ENCODE measurements around the gene QRFP.

QRFP gene

DNA sequence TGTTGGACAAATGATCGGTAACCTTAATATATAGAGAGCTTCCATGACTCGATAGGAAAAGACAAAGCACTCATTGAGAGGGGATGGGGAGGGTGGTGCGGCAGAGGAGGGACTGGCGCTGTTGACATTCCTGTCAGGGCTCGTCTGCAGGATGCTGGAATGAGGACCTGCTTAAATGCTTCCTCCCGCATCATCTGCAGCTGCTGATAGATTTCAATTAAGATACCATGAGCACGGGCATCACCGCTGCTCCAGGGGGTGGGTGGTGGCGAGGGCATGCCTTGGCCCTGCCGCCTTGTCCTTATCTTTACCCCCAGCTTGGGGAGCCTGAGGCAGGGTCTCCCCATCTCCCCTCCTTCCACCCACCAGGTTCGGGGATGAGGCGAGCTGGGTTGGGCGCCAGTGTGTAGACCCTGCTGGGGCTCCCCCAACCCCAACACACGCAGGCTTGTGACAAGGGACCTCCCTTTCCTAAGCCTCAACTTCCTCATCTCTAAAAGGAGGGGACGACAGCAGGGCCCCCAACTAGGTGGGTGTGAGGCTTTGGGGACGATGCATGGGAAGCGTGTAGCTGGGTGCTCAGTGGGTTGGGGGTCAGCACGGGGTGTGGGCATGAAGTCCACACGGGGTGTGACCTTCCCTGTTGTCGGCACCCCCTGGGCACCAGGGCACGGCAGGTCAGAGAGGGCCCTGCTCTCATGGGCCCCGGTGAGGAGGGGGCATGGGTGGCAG lies 11.7 kb upstream of the QRFP start (continued):
- TF ChIP-seq, protein P1, sequence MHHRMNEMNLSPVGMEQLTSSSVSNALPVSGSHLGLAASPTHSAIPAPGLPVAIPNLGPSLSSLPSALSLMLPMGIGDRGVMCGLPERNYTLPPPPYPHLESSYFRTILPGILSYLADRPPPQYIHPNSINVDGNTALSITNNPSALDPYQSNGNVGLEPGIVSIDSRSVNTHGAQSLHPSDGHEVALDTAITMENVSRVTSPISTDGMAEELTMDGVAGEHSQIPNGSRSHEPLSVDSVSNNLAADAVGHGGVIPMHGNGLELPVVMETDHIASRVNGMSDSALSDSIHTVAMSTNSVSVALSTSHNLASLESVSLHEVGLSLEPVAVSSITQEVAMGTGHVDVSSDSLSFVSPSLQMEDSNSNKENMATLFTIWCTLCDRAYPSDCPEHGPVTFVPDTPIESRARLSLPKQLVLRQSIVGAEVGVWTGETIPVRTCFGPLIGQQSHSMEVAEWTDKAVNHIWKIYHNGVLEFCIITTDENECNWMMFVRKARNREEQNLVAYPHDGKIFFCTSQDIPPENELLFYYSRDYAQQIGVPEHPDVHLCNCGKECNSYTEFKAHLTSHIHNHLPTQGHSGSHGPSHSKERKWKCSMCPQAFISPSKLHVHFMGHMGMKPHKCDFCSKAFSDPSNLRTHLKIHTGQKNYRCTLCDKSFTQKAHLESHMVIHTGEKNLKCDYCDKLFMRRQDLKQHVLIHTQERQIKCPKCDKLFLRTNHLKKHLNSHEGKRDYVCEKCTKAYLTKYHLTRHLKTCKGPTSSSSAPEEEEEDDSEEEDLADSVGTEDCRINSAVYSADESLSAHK (tag by site-specific recombination; IDR thresholded peaks at IDR 0.05), result no peak
- no peak for TF ChIP-seq SP7 (tag by site-specific recombination; IDR thresholded peaks at IDR 0.05)
- peak; percentile 68 for TF ChIP-seq ZNF341 (tag by site-specific recombination; IDR thresholded peaks at IDR 0.05; ENCODE audit: low read depth)
- no peak for TF ChIP-seq ZBTB17 (tag by site-specific recombination; IDR thresholded peaks at IDR 0.05)
- TF ChIP-seq, protein P2, sequence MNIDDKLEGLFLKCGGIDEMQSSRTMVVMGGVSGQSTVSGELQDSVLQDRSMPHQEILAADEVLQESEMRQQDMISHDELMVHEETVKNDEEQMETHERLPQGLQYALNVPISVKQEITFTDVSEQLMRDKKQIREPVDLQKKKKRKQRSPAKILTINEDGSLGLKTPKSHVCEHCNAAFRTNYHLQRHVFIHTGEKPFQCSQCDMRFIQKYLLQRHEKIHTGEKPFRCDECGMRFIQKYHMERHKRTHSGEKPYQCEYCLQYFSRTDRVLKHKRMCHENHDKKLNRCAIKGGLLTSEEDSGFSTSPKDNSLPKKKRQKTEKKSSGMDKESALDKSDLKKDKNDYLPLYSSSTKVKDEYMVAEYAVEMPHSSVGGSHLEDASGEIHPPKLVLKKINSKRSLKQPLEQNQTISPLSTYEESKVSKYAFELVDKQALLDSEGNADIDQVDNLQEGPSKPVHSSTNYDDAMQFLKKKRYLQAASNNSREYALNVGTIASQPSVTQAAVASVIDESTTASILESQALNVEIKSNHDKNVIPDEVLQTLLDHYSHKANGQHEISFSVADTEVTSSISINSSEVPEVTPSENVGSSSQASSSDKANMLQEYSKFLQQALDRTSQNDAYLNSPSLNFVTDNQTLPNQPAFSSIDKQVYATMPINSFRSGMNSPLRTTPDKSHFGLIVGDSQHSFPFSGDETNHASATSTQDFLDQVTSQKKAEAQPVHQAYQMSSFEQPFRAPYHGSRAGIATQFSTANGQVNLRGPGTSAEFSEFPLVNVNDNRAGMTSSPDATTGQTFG (tag by site-specific recombination; IDR thresholded peaks at IDR 0.05; ENCODE audit: borderline replicate concordance), result no peak
- TF ChIP-seq ZSCAN23 (tag by site-specific recombination; IDR thresholded peaks at IDR 0.05), result no peak
- no peak for TF ChIP-seq ZSCAN16 (tag by site-specific recombination; IDR thresholded peaks at IDR 0.05)
- TF ChIP-seq ZNF19 (tag by site-specific recombination; IDR thresholded peaks at IDR 0.05; ENCODE audit: low read depth), result no peak
- TF ChIP-seq, protein P3, sequence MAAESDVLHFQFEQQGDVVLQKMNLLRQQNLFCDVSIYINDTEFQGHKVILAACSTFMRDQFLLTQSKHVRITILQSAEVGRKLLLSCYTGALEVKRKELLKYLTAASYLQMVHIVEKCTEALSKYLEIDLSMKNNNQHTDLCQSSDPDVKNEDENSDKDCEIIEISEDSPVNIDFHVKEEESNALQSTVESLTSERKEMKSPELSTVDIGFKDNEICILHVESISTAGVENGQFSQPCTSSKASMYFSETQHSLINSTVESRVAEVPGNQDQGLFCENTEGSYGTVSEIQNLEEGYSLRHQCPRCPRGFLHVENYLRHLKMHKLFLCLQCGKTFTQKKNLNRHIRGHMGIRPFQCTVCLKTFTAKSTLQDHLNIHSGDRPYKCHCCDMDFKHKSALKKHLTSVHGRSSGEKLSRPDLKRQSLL (tag by site-specific recombination; IDR thresholded peaks at IDR 0.05), result no peak
- no peak for TF ChIP-seq ZNF837 (tag by site-specific recombination; IDR thresholded peaks at IDR 0.05)
- no peak for TF ChIP-seq FEZF1 (tag by site-specific recombination; IDR thresholded peaks at IDR 0.05)

DNA sequence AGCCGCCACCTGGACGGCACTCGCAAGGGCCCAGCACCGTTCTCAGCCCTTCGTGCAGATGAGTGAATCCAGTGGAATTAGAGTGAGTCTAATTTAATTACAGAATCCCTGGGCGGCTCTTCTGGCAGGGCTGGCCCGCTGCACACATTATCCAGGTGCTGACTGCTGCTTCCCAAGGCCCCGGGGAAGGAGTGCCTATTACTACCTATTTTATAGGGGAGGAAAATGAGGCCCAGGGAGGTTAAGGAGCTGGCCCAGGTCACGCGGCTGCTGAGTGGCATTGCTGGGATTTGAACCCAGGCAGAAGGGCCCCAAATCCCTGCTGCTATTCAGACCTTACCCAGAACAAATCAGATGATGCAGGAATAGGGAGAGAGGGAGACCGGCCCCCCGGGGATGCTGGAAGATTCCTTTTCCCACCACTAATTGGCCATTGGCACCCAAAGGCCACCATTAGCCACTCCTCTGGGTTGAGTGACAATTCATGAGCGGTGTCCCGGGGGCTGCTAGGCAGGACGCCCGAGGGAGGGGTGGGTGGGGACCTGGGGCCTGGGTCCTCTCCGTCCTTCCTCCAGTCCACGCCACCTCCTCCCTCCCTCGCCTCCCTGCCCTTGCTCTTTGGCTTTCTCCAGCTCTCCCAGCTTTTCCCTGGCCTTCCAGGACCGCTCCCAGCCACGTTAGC lies 10.3 kb upstream of the QRFP start:
- H3K36me3 ChIP-seq (ENCODE audit: control insufficient read depth in 2 of 2, insufficient read depth in 1 of 2, low read length in 2 of 2), result no peaks in the 10 kb centered on the region
- ChIA-PET POLR2A (interaction anchor here (0.5 kb wide), 1 partner anchor 189 kb away, joined by 4 read pairs; no protein-coding TSS in a partner anchor), CTCF (interaction anchor here (1.2 to 1.3 kb wide), 2 partner anchors 40 to 91 kb away, joined by 3 to 7 read pairs; no protein-coding TSS in a partner anchor)
- no peaks in the 10 kb centered on the region for H3K4me1 ChIP-seq (ENCODE audit: control insufficient read depth, insufficient read depth, low read length)
- TF ChIP-seq RBAK (tag by site-specific recombination; IDR thresholded peaks at IDR 0.05) (no peak), ZNF248 (tag by site-specific recombination; IDR thresholded peaks at IDR 0.05) (no peak)
- TF ChIP-seq, protein P4, sequence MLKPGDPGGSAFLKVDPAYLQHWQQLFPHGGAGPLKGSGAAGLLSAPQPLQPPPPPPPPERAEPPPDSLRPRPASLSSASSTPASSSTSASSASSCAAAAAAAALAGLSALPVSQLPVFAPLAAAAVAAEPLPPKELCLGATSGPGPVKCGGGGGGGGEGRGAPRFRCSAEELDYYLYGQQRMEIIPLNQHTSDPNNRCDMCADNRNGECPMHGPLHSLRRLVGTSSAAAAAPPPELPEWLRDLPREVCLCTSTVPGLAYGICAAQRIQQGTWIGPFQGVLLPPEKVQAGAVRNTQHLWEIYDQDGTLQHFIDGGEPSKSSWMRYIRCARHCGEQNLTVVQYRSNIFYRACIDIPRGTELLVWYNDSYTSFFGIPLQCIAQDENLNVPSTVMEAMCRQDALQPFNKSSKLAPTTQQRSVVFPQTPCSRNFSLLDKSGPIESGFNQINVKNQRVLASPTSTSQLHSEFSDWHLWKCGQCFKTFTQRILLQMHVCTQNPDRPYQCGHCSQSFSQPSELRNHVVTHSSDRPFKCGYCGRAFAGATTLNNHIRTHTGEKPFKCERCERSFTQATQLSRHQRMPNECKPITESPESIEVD (tag by site-specific recombination; IDR thresholded peaks at IDR 0.05), result no peak
- TF ChIP-seq, protein P5, sequence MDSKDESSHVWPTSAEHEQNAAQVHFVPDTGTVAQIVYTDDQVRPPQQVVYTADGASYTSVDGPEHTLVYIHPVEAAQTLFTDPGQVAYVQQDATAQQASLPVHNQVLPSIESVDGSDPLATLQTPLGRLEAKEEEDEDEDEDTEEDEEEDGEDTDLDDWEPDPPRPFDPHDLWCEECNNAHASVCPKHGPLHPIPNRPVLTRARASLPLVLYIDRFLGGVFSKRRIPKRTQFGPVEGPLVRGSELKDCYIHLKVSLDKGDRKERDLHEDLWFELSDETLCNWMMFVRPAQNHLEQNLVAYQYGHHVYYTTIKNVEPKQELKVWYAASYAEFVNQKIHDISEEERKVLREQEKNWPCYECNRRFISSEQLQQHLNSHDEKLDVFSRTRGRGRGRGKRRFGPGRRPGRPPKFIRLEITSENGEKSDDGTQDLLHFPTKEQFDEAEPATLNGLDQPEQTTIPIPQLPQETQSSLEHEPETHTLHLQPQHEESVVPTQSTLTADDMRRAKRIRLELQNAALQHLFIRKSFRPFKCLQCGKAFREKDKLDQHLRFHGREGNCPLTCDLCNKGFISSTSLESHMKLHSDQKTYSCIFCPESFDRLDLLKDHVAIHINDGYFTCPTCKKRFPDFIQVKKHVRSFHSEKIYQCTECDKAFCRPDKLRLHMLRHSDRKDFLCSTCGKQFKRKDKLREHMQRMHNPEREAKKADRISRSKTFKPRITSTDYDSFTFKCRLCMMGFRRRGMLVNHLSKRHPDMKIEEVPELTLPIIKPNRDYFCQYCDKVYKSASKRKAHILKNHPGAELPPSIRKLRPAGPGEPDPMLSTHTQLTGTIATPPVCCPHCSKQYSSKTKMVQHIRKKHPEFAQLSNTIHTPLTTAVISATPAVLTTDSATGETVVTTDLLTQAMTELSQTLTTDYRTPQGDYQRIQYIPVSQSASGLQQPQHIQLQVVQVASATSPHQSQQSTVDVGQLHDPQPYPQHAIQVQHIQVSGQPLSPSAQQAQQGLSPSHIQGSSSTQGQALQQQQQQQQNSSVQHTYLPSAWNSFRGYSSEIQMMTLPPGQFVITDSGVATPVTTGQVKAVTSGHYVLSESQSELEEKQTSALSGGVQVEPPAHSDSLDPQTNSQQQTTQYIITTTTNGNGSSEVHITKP (tag by site-specific recombination; IDR thresholded peaks at IDR 0.05), result peak; percentile 37; the same call in 1 of the 2 replicates
- H3K4me3 ChIP-seq (ENCODE audit: low read depth, low read length), result no peak overlapping the region
- no peak overlapping the region for H3K27ac ChIP-seq (ENCODE audit: extremely low read depth, low read depth, low read length)
- H3K9me3 ChIP-seq (ENCODE audit: control insufficient read depth, insufficient read depth, low read depth, low read length), result no peaks in the 10 kb centered on the region

All from HEK293 (cell line).